HT-29 (cell line): Measurements from ENCODE around the gene CIITA. TPM values are rescaled to one million over a fixed set of nuclear protein-coding genes. Genes with fewer than 3 reads are reported as not detected.
"Not testable (repeated sequence)": the region's sequence is repeated elsewhere in the genome, so short reads cannot be mapped to it uniquely, and the experiment has no call there.

ENCODE experiments used
- DNase-seq: peaks from one replicate; pipeline ENCODE4 v3.0.0-alpha.2; 2015; ENCODE audit warnings: low spot score
- total RNA-seq: library from RNA; depleted of rRNA; stranded (reverse); fragments of >200 nt; shearing (Covaris generic); gene quantifications from 2 replicates; pipeline ENCODE4 v1.2.3, GENCODE V29; 2014

Gene CIITA
- total RNA-seq, 1 experiment from 2014 or later, result not detected

DNA sequence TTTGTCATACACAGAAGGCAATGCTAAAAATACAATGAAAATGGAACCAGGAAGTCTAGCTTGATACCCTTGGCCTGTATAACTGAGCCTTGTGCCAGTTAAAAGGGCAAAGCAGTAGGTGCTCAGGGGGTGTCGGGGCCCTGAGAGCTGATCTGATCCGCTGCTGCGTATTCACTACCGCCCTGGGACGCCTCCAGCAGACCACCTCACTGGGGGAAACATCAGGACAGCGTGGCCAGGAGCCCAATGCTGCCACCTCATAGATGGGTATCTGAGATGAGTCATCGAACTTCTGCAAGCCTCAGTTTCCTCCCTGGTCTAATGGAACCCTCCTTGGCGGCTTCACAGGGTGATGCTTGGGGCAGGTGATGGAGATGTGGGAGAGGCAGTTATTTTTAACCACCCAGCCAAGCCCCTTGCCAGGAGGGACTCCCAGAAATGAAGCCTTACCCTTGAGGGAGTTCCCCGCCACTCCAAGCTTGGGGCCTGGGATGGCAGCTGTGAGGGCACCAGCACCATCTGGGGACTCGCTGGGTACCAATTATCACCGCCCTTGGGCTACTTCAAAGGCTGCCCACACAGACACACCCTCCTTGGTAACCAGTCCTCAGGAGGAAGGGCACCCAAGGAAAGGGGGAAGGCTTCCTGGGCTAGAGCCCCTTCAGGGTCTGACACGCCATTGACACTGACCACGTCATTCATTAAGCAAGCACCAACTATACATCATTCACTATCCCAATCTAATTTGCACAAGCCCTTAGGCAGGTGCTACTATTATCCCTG lies 57.5 kb downstream of the CIITA start:
- no peak for DNase-seq

DNA sequence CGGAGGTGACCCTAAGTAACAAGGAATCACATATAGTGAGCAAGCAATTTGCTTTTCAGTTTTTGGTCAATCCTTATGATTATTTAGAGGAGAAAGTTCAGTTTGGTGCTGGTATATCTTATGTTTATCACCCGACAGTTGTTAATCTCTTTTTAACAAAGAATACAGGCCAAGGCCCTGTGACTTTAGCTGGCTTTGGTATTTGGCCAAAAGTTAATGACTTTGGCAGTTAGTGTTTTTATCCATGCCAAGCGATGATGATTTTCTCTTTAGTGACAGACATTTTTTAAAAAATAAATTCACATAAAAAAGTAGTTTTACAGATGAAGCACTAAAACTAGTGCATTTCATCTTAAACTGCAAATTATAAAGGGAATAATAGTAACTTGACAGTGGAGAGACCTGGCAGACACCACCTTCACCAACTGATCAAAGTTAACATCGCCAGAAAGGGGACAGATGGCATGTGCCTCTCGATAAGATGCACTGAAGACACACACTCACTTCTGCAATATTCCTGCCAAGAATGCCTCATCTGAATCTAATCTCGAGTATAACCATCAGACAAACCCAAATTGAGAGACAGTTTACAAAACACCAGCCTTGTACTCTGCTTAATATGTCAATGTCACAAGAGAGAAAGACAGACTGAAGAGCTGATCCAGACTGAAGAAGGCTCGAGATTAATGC lies 58.4 kb downstream of the CIITA start:
- no peak for DNase-seq

GRCh38 chr16:10936272-10936984 lies 59.4 kb downstream of the CIITA start:
- DNase-seq, result no peak

DNA sequence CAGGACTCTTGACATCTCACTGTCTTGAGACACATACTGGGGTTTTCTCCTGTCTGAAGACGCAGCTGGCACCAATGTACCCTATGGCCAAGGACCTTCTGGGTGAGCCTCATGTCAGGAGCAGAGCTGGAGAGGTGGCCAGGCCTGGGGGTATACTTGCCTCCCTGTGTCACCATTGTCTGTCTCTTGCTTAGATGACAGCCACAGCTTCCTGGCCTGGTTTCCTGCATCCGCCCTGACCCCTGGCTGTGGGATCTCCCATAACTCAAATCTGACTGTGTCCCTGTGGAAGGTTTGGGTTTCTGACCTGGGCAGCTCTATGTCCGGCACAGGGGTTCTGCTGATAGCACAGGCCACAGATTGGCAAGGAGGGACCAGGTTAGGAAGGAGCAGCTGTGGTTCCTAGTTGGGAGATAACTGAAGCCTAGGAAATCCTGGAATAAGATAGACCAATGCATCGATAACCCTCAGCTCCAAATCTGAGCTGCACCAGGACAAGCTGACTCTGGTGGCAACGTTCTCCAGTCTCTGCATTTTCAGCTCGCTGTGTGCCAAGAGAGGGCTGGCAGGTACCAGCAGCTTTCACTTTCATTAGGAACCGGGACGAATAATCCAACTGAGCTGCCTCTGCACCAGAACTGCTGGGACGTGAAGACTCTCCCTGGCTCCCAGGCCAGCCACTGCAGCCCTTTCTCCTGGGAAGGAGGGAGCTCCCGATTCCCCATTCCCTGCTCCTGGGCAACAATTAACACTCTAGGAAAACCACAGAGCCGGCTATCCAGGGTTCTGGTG lies 60.3 kb downstream of the CIITA start:
- no peak for DNase-seq

DNA sequence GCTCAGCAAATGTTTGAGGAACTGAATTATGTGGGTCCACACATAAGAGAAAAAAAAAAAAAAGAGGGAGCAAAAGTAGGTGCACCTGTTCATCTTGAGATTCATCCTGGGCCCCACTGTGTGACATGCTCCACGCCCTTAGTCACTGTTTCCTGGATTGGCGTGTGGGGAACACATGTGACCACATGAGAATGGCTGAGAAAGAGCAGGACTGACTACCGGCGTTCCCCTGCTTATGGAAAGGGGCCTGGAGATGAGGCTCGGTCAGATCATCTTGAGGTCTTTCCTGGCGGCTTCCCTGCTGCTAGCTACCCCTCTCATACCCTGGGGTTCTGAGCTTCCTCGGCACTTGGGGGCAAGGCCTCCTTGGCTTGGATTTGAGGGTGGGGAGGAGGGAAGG lies 61.3 kb downstream of the CIITA start:
- DNase-seq, result no peak

DNA sequence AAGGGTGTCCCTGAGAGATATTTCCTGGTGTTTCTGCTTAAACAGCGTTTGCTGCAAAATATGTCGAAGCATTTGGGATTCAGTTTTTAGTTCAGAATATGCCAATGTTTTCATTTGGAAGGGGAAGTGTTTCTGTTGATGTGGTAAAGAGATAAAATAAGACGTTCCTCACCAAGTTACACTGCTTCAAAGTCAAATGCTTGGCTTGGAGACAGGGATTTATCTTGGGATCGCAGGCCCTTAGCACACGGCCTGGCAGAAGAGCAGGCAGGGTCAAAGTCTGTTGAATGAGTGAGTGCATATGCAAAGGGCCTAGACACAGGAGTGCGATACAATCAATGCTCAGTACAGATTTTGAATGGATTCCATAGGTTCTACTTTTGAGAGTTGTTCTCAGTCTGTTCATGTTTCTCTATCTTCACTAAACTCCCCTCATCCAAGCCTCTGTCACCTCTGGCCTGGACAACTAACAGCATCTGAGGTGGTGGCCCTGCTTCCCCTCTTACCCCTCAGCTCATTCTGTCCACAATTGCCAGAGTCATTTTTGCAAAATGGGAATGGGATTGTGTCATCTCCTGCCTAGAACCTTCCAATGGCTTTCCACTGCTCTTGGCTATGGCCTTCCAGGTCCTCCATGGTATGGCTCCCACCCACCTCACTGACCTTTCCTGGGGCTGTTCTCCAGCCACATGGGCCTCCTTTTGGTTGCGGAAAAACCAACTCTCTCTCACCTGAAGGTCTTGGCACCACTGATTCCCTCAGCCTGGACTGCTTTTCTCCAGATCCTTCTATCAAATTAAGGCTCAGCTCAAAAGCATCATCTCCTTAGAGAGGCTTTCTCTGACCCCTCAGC lies 62.0 kb downstream of the CIITA start:
- DNase-seq, result no peak

DNA sequence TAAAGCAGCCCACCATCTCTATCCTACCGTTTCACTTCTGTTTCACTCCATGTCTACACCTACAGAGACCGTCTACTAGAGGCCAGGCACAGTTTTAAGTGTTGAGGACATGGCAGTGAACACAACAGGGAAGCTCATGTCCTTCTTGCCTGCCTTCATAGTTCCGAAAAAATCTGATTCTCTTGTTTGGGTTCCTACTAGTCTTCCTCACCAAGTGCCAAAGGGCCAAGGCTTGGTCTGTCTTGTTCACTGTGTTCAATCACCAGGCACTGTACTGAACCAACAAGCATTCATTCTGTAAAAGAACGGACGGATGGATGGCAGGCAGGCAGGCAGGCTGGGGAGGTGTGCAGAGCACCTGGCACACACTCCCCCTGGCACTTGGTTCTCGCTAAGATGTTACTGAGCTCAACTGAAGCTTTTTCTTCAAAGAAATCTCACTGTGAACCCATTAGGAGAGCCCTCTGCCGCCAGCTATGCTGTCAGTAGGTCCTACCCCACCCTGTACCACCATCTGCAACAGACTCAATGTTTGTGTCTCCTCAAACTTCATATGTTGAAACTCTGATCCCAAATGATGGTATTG lies 62.7 kb downstream of the CIITA start:
- DNase-seq, result no peak

GRCh38 chr16:10940501-10941079 lies 63.6 kb downstream of the CIITA start:
- DNase-seq, result no peak

DNA sequence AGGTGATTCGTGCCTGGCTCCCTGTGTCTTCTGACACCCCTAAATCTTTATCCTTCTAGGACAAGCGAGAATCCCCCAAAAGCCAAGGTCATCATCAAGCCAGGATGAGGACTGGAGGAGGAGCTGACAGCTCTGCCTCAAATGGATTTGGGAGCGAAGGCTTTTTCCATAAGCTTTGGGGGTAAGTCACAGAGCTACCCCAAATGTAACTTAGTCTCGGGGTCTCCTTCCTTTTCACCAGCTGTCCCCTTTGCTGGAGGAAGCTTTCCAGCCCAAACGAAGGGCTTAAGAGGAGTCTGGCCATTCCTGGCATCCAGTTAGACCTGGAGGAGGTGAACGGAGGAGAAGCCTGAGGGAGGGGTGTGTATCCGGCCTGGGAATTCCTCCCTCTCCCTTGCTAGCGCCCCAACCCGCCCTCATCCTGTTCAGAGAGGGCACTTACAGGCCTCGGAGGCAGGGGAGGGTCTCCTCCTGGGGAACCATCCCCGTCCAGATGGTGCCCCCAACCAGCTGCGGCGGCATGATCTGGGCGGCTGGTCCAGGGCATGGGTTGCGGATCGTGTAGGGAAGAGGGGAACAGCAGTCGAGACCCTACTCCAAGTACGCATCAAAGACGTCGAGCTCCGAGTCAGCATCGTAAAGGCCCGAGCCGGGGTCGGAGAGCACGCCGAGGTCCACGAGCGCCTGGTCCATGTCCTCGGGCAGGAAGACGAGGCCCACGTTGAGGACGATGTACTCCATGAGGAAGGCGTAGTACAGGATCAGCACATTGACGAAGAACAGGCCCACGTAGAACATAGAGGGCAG lies 64.3 kb downstream of the CIITA start:
- DNase-seq, result peak; percentile 21

- DNase-seq, result not testable (repeated sequence)
Measured at GRCh38 chr16:10941935-10942351, 64.9 kb downstream of the CIITA start.

DNA sequence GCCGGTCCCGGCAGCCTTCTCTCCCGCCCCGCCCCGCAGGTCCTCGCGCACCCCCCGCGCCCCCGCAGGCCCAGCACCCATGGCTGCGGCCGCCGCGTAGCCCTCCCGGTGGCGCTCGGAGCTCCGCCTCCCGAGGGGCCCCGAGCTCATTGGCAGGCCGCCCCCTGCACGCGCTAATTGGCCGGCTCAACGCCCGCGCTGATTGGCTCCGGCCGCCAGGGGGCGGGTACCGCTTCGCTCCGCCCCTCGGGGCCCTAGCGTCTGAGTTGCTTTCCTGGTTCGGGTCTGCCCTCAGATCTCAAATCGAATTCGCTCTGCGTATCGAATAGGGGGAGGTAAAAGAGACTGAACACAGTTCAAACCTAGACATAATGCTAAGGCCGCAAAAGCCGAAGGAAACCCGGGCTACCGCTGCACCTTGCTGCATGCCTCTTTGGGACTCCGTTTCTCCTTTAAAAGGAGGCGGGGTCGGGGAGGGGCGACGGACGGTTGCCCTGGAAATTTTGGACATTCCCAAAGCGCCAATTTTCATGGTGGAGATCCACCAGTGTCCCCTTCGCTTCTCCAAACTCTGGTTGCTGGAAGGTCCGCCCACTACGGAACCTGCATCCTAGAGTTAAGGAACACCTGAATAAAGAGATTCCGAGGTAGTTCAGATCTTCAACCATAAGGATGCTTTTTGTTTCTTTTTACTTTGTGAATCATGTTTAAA lies 65.5 kb downstream of the CIITA start, which contains the start of gene DEXI:
DEXI (minus strand) TSS at position 117 of the 712 bp plus-strand sequence. CDS start 463 bp downstream, outside the sequence.
- peak; percentile 92 for DNase-seq

DNA sequence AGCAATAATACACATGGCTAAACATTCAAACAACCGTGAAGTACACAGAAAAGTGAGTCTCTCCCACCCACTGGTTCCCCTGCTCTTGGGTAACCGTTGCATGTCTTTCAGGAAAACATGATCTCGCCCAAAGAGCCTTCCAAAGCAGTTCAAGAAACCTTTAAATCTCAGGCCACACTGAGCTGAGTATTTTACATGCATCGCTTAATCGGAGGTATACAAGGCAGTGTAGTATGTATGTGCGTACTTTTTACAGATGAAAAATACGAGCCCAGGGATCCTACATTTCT lies 66.0 kb downstream of the CIITA start:
- no peak for DNase-seq

GRCh38 chr16:10944249-10945064 lies 67.5 kb downstream of the CIITA start, which contains the start of gene CLEC16A:
TSS of gene CLEC16A (plus strand) at chr16:10944564. CDS start at chr16:10944718, 154 bp downstream.
- DNase-seq, result peak; percentile 95

GRCh38 chr16:10945065-10945787 lies 68.2 kb downstream of the CIITA start:
- DNase-seq, result peak; percentile 11

DNA sequence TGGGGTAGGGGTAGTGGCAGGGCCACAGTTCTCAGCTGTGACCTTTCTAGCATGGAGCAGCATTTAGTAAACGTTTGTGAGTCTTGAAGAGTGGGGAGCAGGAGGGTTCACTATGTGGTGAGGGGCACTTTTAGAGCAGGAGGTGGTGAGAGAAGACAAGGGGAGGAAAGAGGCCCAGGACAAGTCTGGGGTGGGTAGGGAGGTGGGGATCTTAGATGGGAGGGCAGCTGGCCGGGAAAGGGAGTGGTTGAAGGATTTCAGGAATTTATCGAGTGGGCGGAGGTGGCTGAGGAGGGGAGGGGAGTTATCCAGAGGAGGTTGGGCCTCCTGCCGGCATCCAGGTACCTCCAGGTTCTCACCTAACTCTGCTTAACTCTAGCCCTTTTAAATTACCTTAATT lies 69.3 kb downstream of the CIITA start:
- DNase-seq, result peak; percentile 46

DNA sequence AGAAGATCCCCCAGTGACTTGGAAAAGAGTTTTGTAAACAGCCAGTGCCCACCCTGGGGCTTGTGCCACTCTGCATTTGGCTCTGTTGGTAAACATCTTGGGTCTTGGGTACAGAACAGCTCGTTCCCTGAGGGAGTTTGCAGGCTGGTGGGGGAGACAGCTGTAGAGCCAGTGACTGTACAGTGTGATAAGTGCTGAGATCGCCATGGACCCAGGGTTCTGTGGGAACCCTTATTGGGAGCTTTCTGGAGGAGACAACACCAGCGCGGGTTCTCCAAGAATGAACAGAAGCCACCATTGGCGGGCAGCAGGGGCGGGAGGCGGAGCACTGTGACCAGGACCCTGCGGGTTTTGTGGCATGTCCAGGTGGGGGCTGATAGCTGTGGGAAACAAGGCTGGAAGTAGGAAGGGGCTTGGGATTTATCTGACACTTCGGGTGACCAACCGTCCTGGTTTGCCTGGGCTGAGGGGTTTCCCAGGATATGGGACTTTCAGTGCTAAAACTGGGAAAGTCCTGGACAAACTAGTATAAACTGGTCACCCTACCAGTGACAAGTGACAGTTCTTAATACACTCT lies 70.3 kb downstream of the CIITA start:
- no peak for DNase-seq
